ENCODE results near the gene MCF2L2.
"Not testable (repeated sequence)": the region's sequence is repeated elsewhere in the genome, so short reads cannot be mapped to it uniquely, and the experiment has no call there.

The MCF2L2 gene

GRCh38 chr3:183443395-183444385, 15.3 kb upstream of the MCF2L2 start:
- DNase-seq (ENCODE audit: low read depth): no peak

GRCh38 chr3:183442994-183443393, 14.6 kb upstream of the MCF2L2 start:
- no peak for DNase-seq (ENCODE audit: low read depth)

- not testable (repeated sequence) for DNase-seq (ENCODE audit: low read depth)
Measured at GRCh38 chr3:183440521-183440920, 12.1 kb upstream of the MCF2L2 start.

GRCh38 chr3:183439515-183439914, 11.1 kb upstream of the MCF2L2 start:
- DNase-seq (ENCODE audit: low read depth): no peak

GRCh38 chr3:183438735-183439134, 10.3 kb upstream of the MCF2L2 start:
- DNase-seq (ENCODE audit: low read depth): no peak

- no peak for DNase-seq (ENCODE audit: low read depth)
Measured at GRCh38 chr3:183437666-183438564, 9.5 kb upstream of the MCF2L2 start.

- no peak for DNase-seq (ENCODE audit: low read depth)
Measured at GRCh38 chr3:183437061-183437460, 8.6 kb upstream of the MCF2L2 start.

GRCh38 chr3:183435661-183436060, 7.2 kb upstream of the MCF2L2 start:
- no peak for DNase-seq (ENCODE audit: low read depth)

- DNase-seq (ENCODE audit: low read depth): no peak
Measured at GRCh38 chr3:183434992-183435391, 6.6 kb upstream of the MCF2L2 start.

GRCh38 chr3:183434503-183434902, 6.1 kb upstream of the MCF2L2 start:
- DNase-seq (ENCODE audit: low read depth): no peak

- no peak for DNase-seq (ENCODE audit: low read depth)
Measured at GRCh38 chr3:183430325-183430957, 2.0 kb upstream of the MCF2L2 start.

- no peak for DNase-seq (ENCODE audit: low read depth)
Measured at GRCh38 chr3:183427876-183428446, 458 bp downstream of the MCF2L2 start.

- no peak for DNase-seq (ENCODE audit: low read depth)
Measured at GRCh38 chr3:183427196-183427875, 1.1 kb downstream of the MCF2L2 start.

- DNase-seq (ENCODE audit: low read depth): not testable (repeated sequence)
Measured at GRCh38 chr3:183418807-183419206, 9.6 kb downstream of the MCF2L2 start.

- no peak for DNase-seq (ENCODE audit: low read depth)
Measured at GRCh38 chr3:183411216-183411922, 17.1 kb downstream of the MCF2L2 start.

GRCh38 chr3:183410759-183411158, 17.7 kb downstream of the MCF2L2 start:
- DNase-seq (ENCODE audit: low read depth): no peak

- DNase-seq (ENCODE audit: low read depth): no peak
Measured at GRCh38 chr3:183410280-183410679, 18.1 kb downstream of the MCF2L2 start.

GRCh38 chr3:183409219-183409618, 19.2 kb downstream of the MCF2L2 start:
- DNase-seq (ENCODE audit: low read depth): no peak

- DNase-seq (ENCODE audit: low read depth): no peak
Measured at GRCh38 chr3:183401678-183402077, 26.7 kb downstream of the MCF2L2 start.

- no peak for DNase-seq (ENCODE audit: low read depth)
Measured at GRCh38 chr3:183400352-183400751, 28.1 kb downstream of the MCF2L2 start.

Data from stimulated activated CD8-positive, alpha-beta memory T cell treated with anti-CD3 and anti-CD28 coated beads, Interleukin-7, amount 100 ng/mL, for 24 hours (primary cell).